Hippocampal formation (tissue), 2 donors: ENCODE measurements around the gene ELF3.
"Not testable (repeated sequence)": the region's sequence is repeated elsewhere in the genome, so short reads cannot be mapped to it uniquely, and the experiment has no call there.

Source experiments
- DNase-seq, 2 donors: peaks; one replicate each; lab custom pipeline; 2025; lab: John Stamatoyannopoulos, UW

The ELF3 gene

GRCh38 chr1:202010180-202011015, at the start of gene ELF3:
ELF3 (plus strand) TSS chr1:202010587; CDS start chr1:202011137, 550 bp downstream.
- DNase-seq = no peak

GRCh38 chr1:201962382-201962781, 48.0 kb upstream of the ELF3 start:
- not testable (repeated sequence) for DNase-seq

- DNase-seq = no peak
These were observed 46.1 kb upstream of the ELF3 start for GRCh38 chr1:201964261-201964660.

GRCh38 chr1:201966171-201966570, 44.2 kb upstream of the ELF3 start:
- DNase-seq = no peak

- DNase-seq = no peak
These were observed 42.0 kb upstream of the ELF3 start for GRCh38 chr1:201968202-201968925.

- DNase-seq = no peak
These were observed 39.8 kb upstream of the ELF3 start for GRCh38 chr1:201970334-201971159.

GRCh38 chr1:201982082-201982622, 28.2 kb upstream of the ELF3 start:
- DNase-seq = peak; percentile 53 to 70

GRCh38 chr1:201982623-201983379, 27.6 kb upstream of the ELF3 start, which contains the start of gene RNPEP:
RNPEP (plus strand) TSS chr1:201982648; CDS start chr1:201982667, 19 bp downstream.
- DNase-seq = peak; percentile 47 to 62

GRCh38 chr1:201983380-201983805, 27.0 kb upstream of the ELF3 start:
- no peak for DNase-seq

GRCh38 chr1:201984446-201984845, 25.9 kb upstream of the ELF3 start:
- no peak for DNase-seq

- DNase-seq = no peak
These were observed 25.0 kb upstream of the ELF3 start for GRCh38 chr1:201985355-201985754.

GRCh38 chr1:201988601-201989000, 21.8 kb upstream of the ELF3 start:
- no peak for DNase-seq

GRCh38 chr1:201989354-201990128, 20.8 kb upstream of the ELF3 start:
- DNase-seq = no peak

- no peak for DNase-seq
These were observed 20.0 kb upstream of the ELF3 start for GRCh38 chr1:201990427-201990826.

GRCh38 chr1:201999625-202000238, 10.7 kb upstream of the ELF3 start:
- DNase-seq = peak in 1 of 2 donors; percentile 13

GRCh38 chr1:202002507-202002906, 7.9 kb upstream of the ELF3 start:
- DNase-seq = no peak

- DNase-seq = no peak
These were observed 5.7 kb upstream of the ELF3 start for GRCh38 chr1:202004711-202005110.

GRCh38 chr1:202005958-202006357, 4.4 kb upstream of the ELF3 start:
- peak in 1 of 2 donors; percentile 3 for DNase-seq

GRCh38 chr1:202007304-202007703, 3.1 kb upstream of the ELF3 start:
- DNase-seq = no peak
